ENCODE results near the gene DCTN5. TPM values are rescaled to one million over a fixed set of nuclear protein-coding genes. Genes with fewer than 3 reads are reported as not detected.

The DCTN5 gene
- total and polyA plus RNA-seq, 2 experiments from 2014 or later = 41.9 to 47.6 TPM

DNA sequence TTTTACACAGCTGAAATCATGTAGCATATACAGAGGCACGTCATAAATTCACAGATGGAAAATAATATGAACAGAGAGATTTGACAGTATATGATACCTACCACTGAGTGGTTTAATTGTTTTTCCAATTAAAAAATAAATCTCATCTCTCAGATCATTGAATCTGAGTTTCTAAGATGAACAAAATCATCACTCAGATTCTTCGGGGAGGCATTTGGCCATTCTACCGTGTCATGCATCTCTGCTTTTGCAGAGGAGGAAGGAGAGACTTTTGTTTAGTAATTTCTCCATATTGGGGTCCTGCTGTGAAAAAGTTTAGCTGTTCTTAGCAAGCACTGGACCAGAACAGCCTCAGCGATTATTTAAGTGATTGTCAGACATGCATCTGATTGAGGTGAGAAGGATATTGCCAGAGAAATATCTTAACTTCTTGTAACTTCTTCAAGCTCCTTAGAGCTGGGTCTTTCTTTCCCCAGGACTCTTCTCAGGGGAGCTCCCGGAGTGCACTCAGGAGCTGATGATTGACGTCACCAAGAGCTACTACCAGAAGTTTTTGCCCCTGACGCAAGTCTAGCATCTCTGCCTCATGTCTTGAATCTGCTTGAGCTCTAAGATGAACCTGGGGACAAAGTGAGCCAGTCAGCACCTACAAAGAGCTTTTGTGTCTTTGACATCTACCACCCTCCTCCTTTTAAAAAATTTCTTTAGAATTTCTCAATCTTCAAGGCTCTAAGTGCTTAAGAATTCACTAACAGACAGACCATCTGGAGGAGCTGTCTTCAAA, 25.5 kb downstream of the DCTN5 start:
- Histone ChIP-seq H3K9ac (no peak overlapping the region), H3K36me3 (ENCODE audit: low read depth) (peaks cover 56% of the 10 kb centered on the region), H3K4me2 (ENCODE audit: unreplicated experiment) (no peak overlapping the region), H2AFZ (no peak overlapping the region), H3K9me3 (ENCODE audit: low read depth) (no peaks in the 10 kb centered on the region), H3K4me3 (no peak overlapping the region), H3K27ac (no peak overlapping the region), H3F3A (ENCODE audit: insufficient read depth) (peaks cover 39% of the 10 kb centered on the region), H3K9me2 (ENCODE audit: insufficient read depth) (no peaks in the 10 kb centered on the region), H3K79me2 (ENCODE audit: insufficient read depth) (peaks cover 12% of the 10 kb centered on the region; the same call in 1 of the 2 replicates), H3K4me1 (ENCODE audit: insufficient read depth) (peaks cover 16% of the 10 kb centered on the region), H4K20me1 (ENCODE audit: insufficient read depth) (no peaks in the 10 kb centered on the region), H3K27me3 (replicated peaks; ENCODE audit: insufficient read depth) (no peaks in the 10 kb centered on the region)
- no peak for DNase-seq
- WGBS, 2 experiments (ENCODE audit: low coverage in 1 of 2, low lambda C conversion rate in 2 of 2, missing lambda C conversion rate in 2 of 2) = 95 to 98% methylated on average over 7 of the region's 7 CpGs
- in situ Hi-C loops (cut with MboI) = no loop called here
- no peak for TF ChIP-seq EZH2phosphoT487 (IDR thresholded peaks at IDR 0.05; ENCODE audit: insufficient read depth, low read depth)
- no peak for TF ChIP-seq EZH2 (IDR thresholded peaks at IDR 0.05; ENCODE audit: insufficient read depth, poor library complexity, severe bottlenecking)

DNA sequence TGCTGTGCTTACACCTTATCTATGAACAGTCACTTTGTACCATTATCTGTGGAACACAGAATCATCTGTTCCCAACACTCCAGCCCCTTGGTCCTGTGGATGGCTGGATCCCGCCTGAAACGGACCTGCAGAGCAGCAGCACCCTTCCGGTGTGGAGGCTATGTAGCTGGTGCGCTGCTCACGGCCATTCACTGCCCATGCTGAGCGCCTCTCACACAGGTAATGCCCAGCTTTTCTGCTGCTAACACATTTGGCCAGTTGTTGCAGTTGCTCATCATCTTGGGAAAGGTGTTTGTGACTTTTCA, 26.0 kb downstream of the DCTN5 start:
- no peak overlapping the region for H3K4me2 ChIP-seq (ENCODE audit: unreplicated experiment)
- in situ Hi-C loops (cut with MboI) = no loop called here
- peaks cover 12% of the 10 kb centered on the region; the same call in 1 of the 2 replicates for H3K79me2 ChIP-seq (ENCODE audit: insufficient read depth)
- peaks cover 16% of the 10 kb centered on the region for H3K4me1 ChIP-seq (ENCODE audit: insufficient read depth)
- TF ChIP-seq EZH2phosphoT487 (IDR thresholded peaks at IDR 0.05; ENCODE audit: insufficient read depth, low read depth) (no peak), EZH2 (IDR thresholded peaks at IDR 0.05; ENCODE audit: insufficient read depth, poor library complexity, severe bottlenecking) (no peak)
- peaks cover 56% of the 10 kb centered on the region for H3K36me3 ChIP-seq (ENCODE audit: low read depth)
- WGBS, 2 experiments (ENCODE audit: low coverage in 1 of 2, low lambda C conversion rate in 2 of 2, missing lambda C conversion rate in 2 of 2) = 95 to 96% methylated on average over 6 of the region's 6 CpGs
- H3K4me3 ChIP-seq = no peak overlapping the region
- no peak overlapping the region for H3K27ac ChIP-seq
- peaks cover 39% of the 10 kb centered on the region for H3F3A ChIP-seq (ENCODE audit: insufficient read depth)
- no peaks in the 10 kb centered on the region for H3K9me3 ChIP-seq (ENCODE audit: low read depth)
- no peaks in the 10 kb centered on the region for H4K20me1 ChIP-seq (ENCODE audit: insufficient read depth)
- no peak overlapping the region for H3K9ac ChIP-seq
- no peak for DNase-seq
- H2AFZ ChIP-seq = no peak overlapping the region
- H3K9me2 ChIP-seq (ENCODE audit: insufficient read depth) = no peaks in the 10 kb centered on the region
- no peaks in the 10 kb centered on the region for H3K27me3 ChIP-seq (replicated peaks; ENCODE audit: insufficient read depth)

- 96 to 100% methylated on average over 1 of the region's 1 CpG for WGBS, 2 experiments (ENCODE audit: low coverage in 1 of 2, low lambda C conversion rate in 2 of 2, missing lambda C conversion rate in 2 of 2)
- Histone ChIP-seq H3F3A (ENCODE audit: insufficient read depth) (peaks cover 39% of the 10 kb centered on the region), H3K9me2 (ENCODE audit: insufficient read depth) (no peaks in the 10 kb centered on the region), H3K36me3 (ENCODE audit: low read depth) (peaks cover 47% of the 10 kb centered on the region), H3K4me1 (ENCODE audit: insufficient read depth) (peaks cover 16% of the 10 kb centered on the region), H3K27me3 (replicated peaks; ENCODE audit: insufficient read depth) (no peaks in the 10 kb centered on the region), H4K20me1 (ENCODE audit: insufficient read depth) (no peaks in the 10 kb centered on the region), H3K9ac (no peak overlapping the region), H3K4me2 (ENCODE audit: unreplicated experiment) (no peak overlapping the region), H2AFZ (no peak overlapping the region), H3K27ac (no peak overlapping the region), H3K4me3 (no peak overlapping the region), H3K79me2 (ENCODE audit: insufficient read depth) (peaks cover 11% of the 10 kb centered on the region; the same call in 1 of the 2 replicates), H3K9me3 (ENCODE audit: low read depth) (no peaks in the 10 kb centered on the region)
- no peak for DNase-seq
- TF ChIP-seq EZH2phosphoT487 (IDR thresholded peaks at IDR 0.05; ENCODE audit: insufficient read depth, low read depth) (no peak), EZH2 (IDR thresholded peaks at IDR 0.05; ENCODE audit: insufficient read depth, poor library complexity, severe bottlenecking) (no peak)
- in situ Hi-C loops (cut with MboI) = no loop called here
Measured at GRCh38 chr16:23668225-23668624, 27.0 kb downstream of the DCTN5 start.

- Histone ChIP-seq H3K4me2 (ENCODE audit: unreplicated experiment) (no peak overlapping the region), H3K79me2 (ENCODE audit: insufficient read depth) (peaks cover 11% of the 10 kb centered on the region; the same call in 1 of the 2 replicates), H3K27ac (no peak overlapping the region), H3K9me3 (ENCODE audit: low read depth) (no peaks in the 10 kb centered on the region), H3K9me2 (ENCODE audit: insufficient read depth) (no peaks in the 10 kb centered on the region), H3F3A (ENCODE audit: insufficient read depth) (peaks cover 39% of the 10 kb centered on the region), H3K9ac (no peak overlapping the region), H3K4me3 (no peak overlapping the region), H3K27me3 (replicated peaks; ENCODE audit: insufficient read depth) (no peaks in the 10 kb centered on the region), H4K20me1 (ENCODE audit: insufficient read depth) (no peaks in the 10 kb centered on the region), H3K4me1 (ENCODE audit: insufficient read depth) (peaks cover 16% of the 10 kb centered on the region), H2AFZ (no peak overlapping the region), H3K36me3 (ENCODE audit: low read depth) (peaks cover 44% of the 10 kb centered on the region)
- no peak for DNase-seq
- 79 to 88% methylated on average over 4 of the region's 4 CpGs for WGBS, 2 experiments (ENCODE audit: low coverage in 1 of 2, low lambda C conversion rate in 2 of 2, missing lambda C conversion rate in 2 of 2)
- TF ChIP-seq EZH2phosphoT487 (IDR thresholded peaks at IDR 0.05; ENCODE audit: insufficient read depth, low read depth) (no peak), EZH2 (IDR thresholded peaks at IDR 0.05; ENCODE audit: insufficient read depth, poor library complexity, severe bottlenecking) (no peak)
- in situ Hi-C loops (cut with MboI) = no loop called here
Measured at GRCh38 chr16:23668873-23669272, 27.6 kb downstream of the DCTN5 start.
